Superior temporal gyrus (tissue), 1 donor: ENCODE results near the gene GLUL.
"Not testable (repeated sequence)": the region's sequence is repeated elsewhere in the genome, so short reads cannot be mapped to it uniquely, and the experiment has no call there.

Source experiments
- DNase-seq: peaks from one replicate; pipeline ENCODE4 v3.0.0-alpha.2; 2016; ENCODE audit errors: extremely low spot score

The GLUL gene

DNA sequence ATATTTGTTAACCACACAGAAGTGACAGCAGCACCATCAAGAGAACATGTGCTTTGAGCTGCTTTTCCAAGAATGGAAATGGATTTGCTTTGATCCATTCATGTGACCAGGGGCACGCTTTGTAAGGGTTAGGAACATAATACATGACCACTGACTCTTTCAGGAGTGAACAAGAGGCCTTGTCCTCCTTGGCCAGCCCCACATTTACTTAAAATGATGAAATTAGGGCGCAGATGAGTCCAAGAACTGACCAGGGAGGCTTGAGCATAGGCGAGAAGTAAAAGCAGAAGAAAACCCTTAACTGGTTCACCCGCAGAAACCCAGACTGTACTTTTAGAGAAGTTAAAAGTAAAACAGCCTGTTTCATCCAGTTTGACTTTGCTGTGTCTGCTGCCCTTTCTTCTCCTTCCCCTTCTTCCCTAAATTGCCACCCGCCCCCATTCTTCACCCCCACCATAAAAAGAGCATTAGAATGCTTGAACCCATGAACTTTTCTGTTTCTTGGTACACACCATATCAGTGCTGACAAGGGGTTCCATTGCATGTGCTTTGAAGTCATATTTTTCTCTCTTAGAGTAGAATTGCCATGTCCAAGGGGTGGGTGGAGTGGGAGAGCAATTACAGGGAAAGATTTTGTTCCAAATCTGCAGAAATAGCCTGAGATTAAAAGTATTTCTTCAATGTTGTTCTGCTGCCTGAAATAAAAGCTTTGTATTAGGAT lies 2.6 kb upstream of the GLUL start:
- peak; percentile 37 for DNase-seq

DNA sequence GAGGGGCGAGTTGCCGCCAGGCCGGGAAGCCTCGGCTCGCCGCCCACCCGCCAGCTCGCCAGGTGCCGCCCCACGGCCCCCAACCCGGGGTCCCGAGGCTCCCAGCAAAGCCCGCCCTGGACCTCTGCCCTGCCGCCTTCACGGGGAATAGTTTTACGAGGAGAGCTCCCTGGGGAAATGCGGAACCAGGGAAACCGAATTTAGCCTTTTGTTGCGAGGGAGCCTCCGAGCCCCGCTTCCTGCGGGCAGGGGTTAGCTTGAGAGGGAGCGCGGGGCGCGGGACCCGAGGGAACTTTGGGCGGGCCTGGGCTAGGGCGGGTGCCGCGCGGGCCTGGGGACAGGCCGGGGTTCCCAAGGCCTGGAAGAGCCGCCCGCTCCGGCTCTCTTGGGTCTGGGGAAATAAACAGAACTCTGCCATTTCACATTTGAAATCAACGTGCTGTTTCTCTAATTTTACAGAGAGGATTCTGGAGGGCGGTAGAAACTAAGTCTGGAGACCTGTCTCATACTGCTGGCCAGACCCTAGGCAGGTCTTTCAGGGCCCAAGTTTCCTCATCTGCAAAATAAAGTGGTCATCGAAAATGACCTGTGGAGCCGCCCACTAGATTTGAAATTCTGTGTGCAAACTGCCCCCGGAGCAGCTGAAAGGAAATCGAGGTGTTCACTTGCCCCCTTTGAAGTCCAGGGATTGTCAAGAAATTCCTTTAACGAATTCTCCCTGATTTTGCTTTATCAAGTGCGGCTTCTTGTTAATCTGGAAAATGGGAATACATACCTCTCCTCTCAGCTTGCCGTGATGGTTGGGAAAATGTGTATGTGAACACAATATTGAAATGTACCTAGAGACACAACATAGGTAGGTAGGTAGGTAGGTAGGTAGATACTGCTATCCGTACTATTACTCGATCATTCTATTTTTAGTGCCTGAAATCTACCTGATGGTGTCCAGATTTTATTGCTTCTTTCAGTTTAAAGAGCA lies 749 bp upstream of the GLUL start:
- peak; percentile 47 for DNase-seq

DNA sequence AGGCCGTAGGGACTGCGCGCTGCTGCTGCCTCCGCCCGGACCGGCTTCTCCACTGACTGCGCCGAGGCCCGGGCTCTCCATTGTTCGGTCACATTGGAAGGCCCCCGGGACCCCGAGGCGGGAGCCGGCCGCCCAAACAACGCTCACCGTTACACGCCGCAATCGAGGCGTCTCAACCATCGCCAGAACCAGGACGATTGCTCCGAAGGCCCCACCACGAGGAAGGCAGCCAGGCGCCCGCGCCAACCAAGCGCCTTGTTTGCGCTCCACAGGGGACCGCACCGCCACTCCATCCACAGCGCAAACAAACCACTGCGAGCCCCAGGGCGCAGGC lies 595 bp downstream of the GLUL start:
- no peak for DNase-seq

DNA sequence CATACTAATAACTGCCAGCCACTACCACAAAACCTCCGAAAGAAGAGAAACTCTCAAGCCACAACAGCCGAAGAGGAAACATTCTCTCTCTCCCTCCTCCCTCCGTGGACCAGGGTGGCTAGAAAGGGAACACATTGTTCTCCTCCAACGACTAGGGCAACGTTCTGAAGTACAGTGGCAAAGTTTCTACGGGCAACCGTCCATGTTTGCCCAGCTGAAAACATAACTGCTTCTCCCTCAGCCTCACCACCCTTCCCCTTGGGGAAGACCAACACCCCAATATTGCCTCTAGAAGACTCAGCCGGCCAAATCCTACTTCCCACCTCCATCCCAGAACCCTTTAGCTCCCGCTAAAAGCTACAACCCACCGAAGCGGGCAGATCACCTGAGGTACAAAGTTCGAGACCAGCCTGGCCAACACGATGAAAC lies 2.0 kb downstream of the GLUL start:
- peak; percentile 68 for DNase-seq

DNA sequence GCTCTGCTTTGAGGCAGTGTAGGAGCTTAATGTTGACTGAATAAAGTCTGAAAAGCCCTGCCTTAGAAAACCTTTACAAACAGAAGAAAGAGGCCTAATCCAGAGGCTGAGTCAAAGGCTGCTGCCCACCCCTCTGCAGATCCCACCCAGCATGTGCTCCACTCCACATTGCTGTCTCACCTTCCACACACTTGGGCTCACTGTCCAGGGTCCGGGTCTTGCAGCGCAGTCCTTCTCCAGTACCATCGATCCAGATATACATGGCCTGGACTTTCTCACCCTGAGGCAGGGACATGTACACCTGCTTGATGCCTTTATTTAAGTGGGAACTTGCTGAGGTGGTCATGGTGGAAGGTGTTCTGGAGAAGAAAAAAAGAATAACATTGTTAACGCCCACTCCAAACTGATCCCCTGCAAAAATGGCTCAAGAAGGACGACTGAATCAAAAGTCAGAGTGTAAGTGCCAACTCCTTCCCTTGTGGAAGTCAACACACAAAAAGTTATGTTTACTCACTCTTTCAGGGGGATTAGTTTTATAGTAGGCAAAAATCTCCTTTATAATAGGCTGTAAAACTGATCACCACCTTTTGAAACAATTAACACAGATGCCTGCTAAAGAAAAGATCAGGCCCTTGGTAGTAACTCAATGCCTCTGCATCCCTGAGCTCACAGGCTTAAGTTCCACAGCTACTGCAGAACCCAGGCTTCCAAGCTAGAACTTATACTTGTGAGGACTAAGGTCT lies 3.0 kb downstream of the GLUL start:
- DNase-seq = peak; percentile 32

DNA sequence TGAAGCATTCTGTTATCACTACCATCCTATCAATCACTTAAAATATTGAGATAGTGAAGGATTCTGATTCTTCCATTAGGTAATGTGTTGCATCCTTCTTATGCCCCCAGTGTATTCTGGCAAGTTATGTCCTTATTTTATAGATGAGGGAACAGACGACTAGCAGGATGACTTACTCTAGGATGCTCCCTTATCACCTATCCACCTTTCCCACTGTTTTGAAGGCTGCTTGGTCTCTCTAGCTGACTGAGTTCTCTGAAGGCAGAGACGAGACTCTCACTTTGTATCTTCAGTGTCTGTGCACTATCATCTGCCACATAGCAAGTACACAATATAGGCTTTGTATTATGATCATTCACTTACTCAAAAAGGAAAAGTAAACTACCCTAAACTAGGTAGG lies 4.0 kb downstream of the GLUL start:
- DNase-seq = no peak

DNA sequence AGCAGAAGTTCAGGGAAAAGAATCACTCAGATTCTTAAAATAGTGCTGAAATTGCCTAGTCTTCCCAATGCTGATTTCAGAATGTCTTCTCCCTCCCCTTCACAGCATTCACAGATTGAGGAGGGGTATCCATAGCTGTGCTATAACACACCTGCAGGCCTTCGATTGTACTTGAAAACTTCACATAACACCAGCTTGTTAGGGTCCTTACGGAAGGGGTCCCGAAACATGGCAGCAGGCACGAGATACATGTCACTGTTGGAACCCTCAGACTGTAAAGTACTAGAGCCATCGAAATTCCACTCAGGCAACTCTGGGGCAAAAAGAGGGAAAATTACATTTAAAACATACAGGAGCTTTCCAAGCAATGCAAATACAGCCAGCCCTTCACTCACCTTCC lies 4.6 kb downstream of the GLUL start:
- DNase-seq = no peak

DNA sequence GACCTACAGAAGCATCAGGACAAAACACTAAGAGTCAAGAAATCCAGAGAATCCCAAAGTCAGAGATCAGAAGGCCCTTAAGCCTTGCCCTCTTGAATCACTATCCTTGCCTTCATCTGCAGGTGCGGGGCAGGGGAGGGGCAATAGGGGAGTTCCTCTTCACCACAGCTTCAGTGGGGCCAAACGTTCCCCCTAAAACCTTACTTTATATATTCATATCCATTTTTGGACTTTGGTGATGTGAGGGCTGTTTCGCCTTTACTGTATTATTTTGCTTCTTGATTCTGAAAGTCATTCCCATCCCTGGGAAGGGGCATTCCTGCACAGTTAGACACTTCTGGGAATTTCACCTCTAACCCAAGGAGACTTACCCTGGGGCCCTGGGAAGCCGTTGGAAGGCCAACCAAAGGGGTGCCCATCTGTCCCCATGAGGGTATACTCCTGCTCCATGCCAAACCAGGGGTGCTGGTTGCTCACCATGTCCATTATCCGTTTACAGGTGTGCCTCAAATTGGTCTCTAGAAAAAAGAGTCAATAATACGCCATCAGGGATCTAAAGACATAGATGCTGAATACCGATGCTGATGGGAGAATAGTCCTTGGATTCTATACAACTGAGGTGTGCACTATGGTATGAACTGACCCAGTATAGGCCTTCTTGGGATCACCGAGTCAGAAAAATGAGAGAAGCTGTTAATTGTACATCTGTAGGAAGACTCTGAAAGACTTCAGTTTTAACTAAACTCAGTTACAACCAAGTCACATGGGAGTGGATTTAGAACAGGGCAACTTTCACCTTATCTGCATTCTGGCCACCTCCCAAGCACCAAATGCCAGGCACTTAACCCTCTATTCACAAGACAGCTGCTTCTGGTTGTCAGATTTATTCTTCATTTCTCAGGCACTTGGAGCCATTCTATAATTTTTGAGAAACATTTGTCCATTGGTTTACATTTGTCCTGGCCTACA lies 5.4 kb downstream of the GLUL start:
- no peak for DNase-seq

DNA sequence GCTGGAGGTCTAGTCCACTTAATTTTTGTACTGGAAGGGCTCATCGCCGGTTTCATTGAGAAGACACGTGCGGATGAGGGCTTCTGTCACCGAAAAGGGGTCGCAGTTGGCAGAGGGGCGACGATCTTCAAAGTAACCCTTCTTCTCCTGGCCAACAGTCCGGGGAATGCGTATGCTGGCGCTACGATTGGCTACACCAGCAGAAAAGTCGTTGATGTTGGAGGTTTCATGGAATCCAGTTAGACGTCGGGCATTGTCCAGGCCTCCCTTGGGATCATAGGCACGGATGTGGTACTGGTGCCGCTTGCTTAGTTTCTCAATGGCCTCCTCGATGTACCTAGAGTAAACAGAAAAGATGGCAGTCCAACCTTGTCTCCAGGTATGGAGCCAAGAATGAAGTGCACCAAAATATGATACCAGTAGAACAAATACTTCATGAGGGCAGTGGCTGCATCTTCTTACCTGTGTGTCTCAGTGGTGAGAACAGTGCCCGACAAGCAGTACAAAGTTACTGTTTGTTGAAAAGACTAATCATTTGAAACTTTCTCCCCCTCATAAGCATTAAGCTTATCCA lies 7.1 kb downstream of the GLUL start:
- DNase-seq = no peak

DNA sequence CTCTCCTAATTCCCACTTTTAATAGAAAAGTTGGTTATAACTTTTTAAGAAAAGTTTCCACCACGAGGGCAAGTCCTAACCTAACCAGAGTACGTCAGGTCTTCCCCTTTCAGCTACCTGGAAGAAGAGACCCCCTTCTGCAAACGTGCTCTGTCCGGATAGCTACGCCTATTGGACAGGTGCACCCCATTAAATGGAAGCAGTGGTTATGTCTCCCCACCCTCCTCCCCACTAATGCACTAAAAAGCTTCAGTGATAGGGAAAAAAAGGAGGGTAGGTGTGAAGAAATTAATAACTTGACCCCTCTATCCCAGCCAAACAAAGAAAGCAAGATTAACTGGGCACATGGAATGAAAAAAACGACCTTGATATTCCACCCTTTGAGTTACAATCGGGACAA lies 7.7 kb downstream of the GLUL start:
- no peak for DNase-seq

DNA sequence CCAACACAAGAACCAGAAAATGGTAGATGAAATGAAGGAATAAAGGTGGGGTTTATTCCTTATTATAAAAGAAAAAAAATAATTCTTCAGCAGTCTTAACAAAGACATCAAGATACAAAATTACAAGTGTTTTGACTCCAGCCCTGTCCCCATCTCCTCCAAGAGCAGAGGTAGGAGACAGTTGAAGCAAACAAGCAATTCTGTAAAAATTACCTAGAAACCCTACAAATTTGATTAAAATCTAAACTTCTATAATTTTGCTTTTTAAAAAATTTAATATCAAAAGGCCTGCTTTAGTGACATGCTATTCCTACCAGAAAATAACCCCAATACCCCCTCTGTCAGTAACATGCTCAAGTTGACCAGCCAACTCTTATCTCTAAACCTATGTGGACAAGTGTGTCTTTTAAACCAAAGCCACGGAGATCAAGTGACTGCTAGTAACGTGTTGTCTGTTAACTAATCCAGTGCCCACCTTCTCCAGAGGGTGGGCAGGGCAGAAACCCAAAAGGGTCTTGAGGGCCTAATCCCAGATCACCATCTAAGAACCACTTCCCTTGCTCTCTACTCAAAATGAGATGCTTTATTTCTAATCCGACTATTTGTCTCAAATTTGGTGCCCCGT lies 8.4 kb downstream of the GLUL start:
- DNase-seq = no peak

DNA sequence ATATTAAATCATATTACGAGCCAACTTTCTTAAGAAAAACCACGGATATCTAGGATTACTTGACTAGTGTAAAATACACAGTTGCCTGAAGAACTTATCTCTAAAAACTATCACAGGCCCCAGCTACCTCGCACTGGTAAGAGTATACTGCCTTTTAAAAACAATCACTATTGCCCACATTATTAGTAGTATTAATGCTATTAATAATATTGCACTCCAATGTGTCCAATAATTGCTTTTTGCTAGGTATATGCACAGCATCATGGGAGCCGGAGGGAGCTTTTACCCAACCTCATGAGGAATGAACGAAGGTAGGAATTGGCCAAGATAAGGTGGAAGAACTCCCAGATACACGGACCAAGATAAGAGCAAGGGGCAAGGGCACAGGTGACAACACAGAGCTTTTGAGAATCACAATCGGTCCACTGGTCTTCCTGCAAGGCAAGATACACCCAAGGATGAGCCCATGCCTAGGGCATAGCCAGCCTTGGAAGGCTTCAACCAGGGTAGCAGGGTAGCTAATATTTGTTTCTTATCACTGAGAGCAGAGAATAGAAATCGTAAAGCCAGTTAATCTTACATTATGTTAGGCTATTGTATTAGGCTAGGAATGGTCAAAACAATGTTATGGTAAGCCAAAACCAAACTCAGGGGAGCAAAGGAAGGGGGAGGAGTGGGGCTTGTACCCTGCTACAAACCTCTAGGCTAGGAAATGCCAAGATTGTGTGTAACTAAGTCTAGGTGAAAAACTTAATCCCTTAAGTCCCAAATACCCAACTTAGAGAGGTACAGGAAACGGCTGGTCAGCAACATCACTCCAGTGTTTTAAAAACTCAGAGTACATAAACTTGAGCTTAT lies 9.4 kb downstream of the GLUL start:
- no peak for DNase-seq

DNA sequence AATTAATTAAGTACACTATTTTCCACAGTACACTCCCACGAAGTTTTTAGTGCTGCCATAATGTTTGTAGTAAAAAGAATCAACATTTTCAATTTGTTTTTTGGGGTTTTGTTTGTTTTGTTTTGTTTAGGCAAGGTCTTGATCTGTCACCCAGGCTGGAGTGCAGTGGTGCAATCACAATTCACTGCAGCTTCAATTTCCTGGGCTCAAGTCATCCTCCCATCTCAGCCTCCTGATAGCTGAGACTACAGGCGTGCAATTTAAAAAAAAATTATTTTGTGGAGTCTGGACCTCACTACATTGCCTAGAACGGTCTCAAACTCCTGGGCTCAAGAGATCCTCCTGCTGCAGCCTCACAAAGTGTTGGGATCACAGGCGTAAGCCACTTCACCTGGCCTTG lies 11.4 kb downstream of the GLUL start:
- no peak for DNase-seq

DNA sequence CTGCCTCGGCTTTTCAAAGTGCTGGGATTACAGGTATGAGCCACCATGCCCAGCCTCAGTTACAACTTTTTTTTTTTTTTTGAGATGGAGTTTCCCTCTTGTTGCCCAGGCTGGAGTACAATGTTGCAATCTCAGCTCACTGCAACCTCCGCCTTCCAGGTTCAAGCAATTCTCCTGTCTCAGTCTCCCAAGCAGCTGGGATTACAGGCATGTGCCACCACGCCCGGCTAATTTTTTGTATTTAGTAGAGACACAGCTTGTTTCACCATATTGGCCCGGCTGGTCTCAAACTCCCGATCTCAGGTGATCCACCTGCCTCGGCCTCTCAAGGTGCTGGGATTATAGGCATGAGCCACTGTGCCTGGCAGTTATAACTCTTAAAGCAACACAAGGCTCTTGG lies 11.8 kb downstream of the GLUL start:
- not testable (repeated sequence) for DNase-seq

DNA sequence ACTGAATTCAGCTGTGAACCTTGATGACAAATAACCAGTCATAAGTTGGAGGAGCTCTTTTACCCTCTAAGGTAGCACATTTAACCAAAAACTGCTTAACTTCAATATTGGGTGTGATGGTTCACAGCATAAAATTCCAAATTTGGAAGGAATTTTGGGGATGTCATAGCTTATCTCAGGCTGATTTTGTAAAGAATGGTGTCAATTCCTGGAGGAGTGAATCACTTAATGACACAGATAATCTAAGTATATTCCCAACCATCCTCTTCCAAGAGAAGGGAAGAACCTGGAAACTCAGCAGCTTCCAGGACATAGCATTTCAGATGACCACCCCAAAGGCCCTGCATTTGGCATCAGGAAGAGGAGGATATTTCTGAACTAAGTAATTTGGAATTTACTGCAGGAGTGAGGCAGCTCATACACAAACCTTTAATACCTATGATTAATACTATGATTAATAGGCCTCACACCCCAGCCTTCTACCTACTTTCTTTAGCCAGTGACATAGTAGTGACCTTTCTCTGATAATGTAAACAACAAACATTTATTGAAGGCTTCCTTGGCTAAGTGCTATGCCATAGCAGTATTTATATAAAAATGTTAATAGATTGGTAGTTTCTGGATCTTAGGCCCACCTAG lies 14.5 kb downstream of the GLUL start:
- no peak for DNase-seq

DNA sequence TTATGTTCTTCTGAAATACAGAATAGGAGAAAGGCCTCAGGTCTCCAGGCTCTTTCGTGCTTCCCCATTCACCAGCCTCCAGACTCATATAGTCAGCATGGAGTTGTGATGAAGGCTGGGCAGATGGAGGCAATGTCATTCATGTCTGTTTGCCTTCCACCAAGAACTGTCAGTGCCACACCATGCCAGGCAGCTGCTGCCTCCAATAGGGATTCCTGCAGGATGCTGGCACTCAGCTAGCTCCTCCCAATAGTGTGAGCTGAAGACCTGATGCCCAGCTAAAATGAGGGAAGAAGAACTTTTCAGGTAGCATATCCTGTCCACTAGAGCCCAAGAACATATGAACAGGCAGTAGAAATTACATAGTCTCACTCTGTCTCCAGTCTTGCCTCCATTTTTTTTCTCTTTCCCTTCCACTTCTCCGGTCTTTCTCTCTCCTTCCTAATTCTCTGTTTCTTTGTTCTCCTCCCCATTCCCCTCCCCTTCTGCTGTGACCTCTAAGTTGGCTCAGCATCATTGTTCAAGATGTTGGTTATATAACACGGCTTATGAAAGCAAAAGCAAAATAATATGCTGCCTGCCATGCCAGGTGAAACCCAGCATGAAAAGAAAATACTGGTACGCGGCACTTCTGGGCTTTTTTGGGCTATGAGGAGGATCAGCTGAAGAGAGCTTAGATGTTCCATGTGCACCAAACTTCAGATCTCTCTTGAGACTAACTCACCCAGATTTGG lies 17.3 kb downstream of the GLUL start:
- no peak for DNase-seq

DNA sequence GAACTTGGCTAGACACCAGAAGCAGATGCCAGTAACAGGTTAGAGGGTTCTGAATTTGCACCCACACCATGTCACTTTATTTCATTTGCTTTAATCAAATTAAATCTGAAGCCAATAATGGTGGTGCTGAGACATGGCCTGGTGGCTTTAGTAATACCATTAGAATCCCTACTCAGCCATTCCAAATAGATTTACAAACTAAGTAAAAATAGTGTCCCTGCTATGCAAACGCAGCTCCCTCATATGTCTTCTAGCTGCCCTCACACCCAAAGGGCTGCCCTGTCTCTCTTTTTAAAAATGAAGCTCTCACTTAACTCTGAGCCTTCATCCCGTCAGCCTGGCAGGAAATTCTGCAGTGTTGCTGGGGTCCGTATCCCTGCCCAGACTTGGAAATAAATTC lies 21.1 kb downstream of the GLUL start:
- DNase-seq = no peak

DNA sequence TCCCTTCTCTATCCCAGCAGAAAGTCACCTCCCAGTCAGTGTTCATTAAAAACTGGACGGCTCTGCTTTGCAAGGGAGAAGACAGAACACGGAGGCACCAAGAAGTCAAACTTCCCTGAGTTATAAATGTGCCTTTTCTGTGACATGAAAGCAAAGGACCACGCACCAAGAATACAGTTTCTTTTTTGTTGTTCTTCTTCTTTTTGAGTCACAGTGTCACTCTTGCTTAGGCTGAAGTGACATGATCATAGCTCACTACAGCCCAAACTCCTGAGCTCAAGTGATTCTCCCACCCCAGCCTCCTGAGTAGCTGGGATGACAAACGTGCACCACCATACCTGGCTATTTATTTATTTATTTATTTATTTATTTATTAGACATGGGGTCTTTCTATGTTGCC lies 22.7 kb downstream of the GLUL start:
- DNase-seq = no peak
